SU-DHL-6 (cell line): ENCODE data around the gene CEP72.

Experiments
- H2AFZ ChIP-seq: fragments of 200-600 bp; sonication (generic); 2 replicates; pipeline ENCODE4 v1.6.1; 2014; ENCODE audit warnings: low read depth, mild to moderate bottlenecking, moderate library complexity, mixed read lengths, antibody characterized with exemption, low read length; ENCODE audit not compliant: severe bottlenecking
- H3F3A ChIP-seq: fragments of 200-600 bp; shearing (Covaris generic); 2 replicates; pipeline ENCODE4 v1.6.0; 2016; ENCODE audit warnings: antibody characterized with exemption, mild to moderate bottlenecking; ENCODE audit not compliant: insufficient read depth
- H3K27ac ChIP-seq: fragments of 200-600 bp; sonication (generic); 2 replicates; pipeline ENCODE4 v1.5.1; 2016; ENCODE audit warnings: low read depth, mild to moderate bottlenecking, low read length, moderate library complexity, mixed read lengths
- H3K27me3 ChIP-seq: fragments of 200-600 bp; sonication (generic), shearing (Covaris generic); 2 replicates; pipeline ENCODE4 v1.6.0; 2014; ENCODE audit warnings: mild to moderate bottlenecking, low read length
- H3K36me3 ChIP-seq: fragments of 200-600 bp; sonication (generic); 2 replicates; pipeline ENCODE4 v1.6.1; 2014; ENCODE audit warnings: mild to moderate bottlenecking, low read length, mixed read lengths
- H3K4me2 ChIP-seq: fragments of 300-600, 200-600 bp; shearing (Covaris generic), sonication (generic); 2 replicates; pipeline ENCODE4 v1.6.0; 2014; ENCODE audit warnings: low read length, low read depth, mild to moderate bottlenecking; ENCODE audit not compliant: poor library complexity, severe bottlenecking
- H3K4me3 ChIP-seq: fragments of 200-600 bp; sonication (generic); 2 replicates; pipeline ENCODE4 v1.5.1; 2014; ENCODE audit warnings: antibody characterized with exemption, low read length, mild to moderate bottlenecking, mixed read lengths; ENCODE audit not compliant: insufficient read depth, poor library complexity, severe bottlenecking
- H3K79me2 ChIP-seq: fragments of 200-600 bp; sonication (generic); 2 replicates; pipeline ENCODE4 v1.6.1; 2014; ENCODE audit warnings: mild to moderate bottlenecking, low read length, moderate library complexity; ENCODE audit not compliant: insufficient read depth
- H3K9ac ChIP-seq: fragments of 200-600 bp; sonication (generic); 2 replicates; pipeline ENCODE4 v1.7.0; 2014; ENCODE audit warnings: mild to moderate bottlenecking, low read length
- H3K9me2 ChIP-seq: fragments of 200-600 bp; sonication (generic); replicated peaks from 2 replicates; pipeline ENCODE4 v1.6.1; 2014; ENCODE audit warnings: low read length; ENCODE audit not compliant: insufficient read depth
- H3K9me3 ChIP-seq: fragments of 200-600 bp; sonication (generic); 2 replicates; pipeline ENCODE4 v1.6.1; 2014; ENCODE audit warnings: low read length, mixed read lengths; ENCODE audit not compliant: insufficient read depth
- H4K20me1 ChIP-seq: fragments of 200-600 bp; sonication (generic); 2 replicates; pipeline ENCODE4 v1.6.1; 2014; ENCODE audit warnings: low read depth, mild to moderate bottlenecking, antibody characterized with exemption, low read length, moderate library complexity, mixed read lengths
- CTCF ChIP-seq: fragments of 200-600 bp; sonication (generic); IDR thresholded peaks from one replicate; pipeline ENCODE4 v1.5.1; 2017; ENCODE audit warnings: antibody characterized with exemption, mild to moderate bottlenecking, low read length, moderate library complexity; ENCODE audit not compliant: insufficient read depth, poor library complexity, severe bottlenecking
- EZH2phosphoT487 ChIP-seq: fragments of 200-600 bp; sonication (generic), shearing (Covaris generic); conservative IDR thresholded peaks from 2 replicates; pipeline ENCODE4 v1.6.1; 2018; ENCODE audit warnings: mild to moderate bottlenecking, antibody characterized with exemption, low read length, moderate library complexity, mixed read lengths

CEP72 gene

GRCh38 chr5:624118-624950 is 12.2 kb downstream of the CEP72 start:
- H3K9ac ChIP-seq, result no peak overlapping the region
- no peaks in the 10 kb centered on the region for H3K79me2 ChIP-seq
- no peaks in the 10 kb centered on the region for H3K9me2 ChIP-seq
- H4K20me1 ChIP-seq, result no peaks in the 10 kb centered on the region
- H3K4me2 ChIP-seq, result no peak overlapping the region
- H3K36me3 ChIP-seq, result no peaks in the 10 kb centered on the region; the same call in 1 of the 2 replicates
- no peaks in the 10 kb centered on the region for H3F3A ChIP-seq
- no peak overlapping the region for H2AFZ ChIP-seq
- no peaks in the 10 kb centered on the region for H3K9me3 ChIP-seq
- no peaks in the 10 kb centered on the region for H3K27me3 ChIP-seq
- no peak overlapping the region for H3K27ac ChIP-seq
- TF ChIP-seq EZH2phosphoT487, result no peak
- no peak for TF ChIP-seq CTCF
- H3K4me3 ChIP-seq, result no peak overlapping the region

DNA sequence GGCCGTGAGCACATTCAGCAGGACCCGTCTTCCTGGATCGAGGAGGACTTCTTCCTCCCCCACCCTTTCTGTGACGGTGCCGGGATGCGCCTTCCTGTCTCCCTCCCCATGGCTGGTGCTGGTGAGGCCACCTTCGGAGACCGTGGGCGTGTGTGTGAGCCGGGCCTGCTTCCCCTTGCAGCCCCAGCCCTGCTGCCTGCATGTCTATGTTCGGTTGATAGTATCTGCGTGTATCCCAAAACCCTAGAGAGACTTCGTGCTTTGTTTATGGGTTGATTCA is 12.8 kb downstream of the CEP72 start:
- Histone ChIP-seq H3K9me3 (no peaks in the 10 kb centered on the region), H3K79me2 (no peaks in the 10 kb centered on the region), H3K27ac (no peak overlapping the region), H3K4me3 (no peak overlapping the region), H3F3A (no peaks in the 10 kb centered on the region), H2AFZ (no peak overlapping the region), H3K27me3 (no peaks in the 10 kb centered on the region), H4K20me1 (no peaks in the 10 kb centered on the region), H3K4me2 (no peak overlapping the region), H3K36me3 (no peaks in the 10 kb centered on the region; the same call in 1 of the 2 replicates), H3K9me2 (no peaks in the 10 kb centered on the region), H3K9ac (no peak overlapping the region)
- TF ChIP-seq EZH2phosphoT487 (no peak), CTCF (no peak)

DNA sequence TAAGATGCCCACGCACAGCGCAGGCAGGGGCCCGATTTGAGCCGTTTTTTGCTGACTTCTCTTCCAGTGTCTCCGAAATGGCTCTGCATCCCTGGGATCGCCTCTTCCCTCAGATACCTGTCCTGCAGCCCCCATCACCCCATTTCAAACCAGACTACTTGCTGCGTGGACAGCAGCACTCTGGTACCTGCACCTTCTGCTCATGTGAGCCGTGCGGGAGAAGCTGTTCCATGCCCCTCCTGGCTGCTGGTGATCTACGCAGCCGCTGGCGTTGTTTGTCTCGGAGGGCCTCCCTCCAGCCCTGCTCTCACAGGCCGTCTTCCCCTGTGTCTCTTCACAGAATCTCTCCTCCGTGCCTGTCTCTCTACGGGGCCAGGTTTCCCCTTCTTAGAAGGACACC is 13.4 kb downstream of the CEP72 start:
- Histone ChIP-seq H3K4me2 (no peak overlapping the region), H3F3A (no peaks in the 10 kb centered on the region), H3K27ac (no peak overlapping the region), H3K36me3 (no peaks in the 10 kb centered on the region; the same call in 1 of the 2 replicates), H3K27me3 (no peaks in the 10 kb centered on the region), H3K4me3 (no peak overlapping the region), H4K20me1 (no peaks in the 10 kb centered on the region), H3K9ac (no peak overlapping the region), H3K79me2 (no peaks in the 10 kb centered on the region), H3K9me3 (no peaks in the 10 kb centered on the region), H3K9me2 (no peaks in the 10 kb centered on the region), H2AFZ (no peak overlapping the region)
- TF ChIP-seq CTCF (no peak), EZH2phosphoT487 (no peak)
